SKM-1 treated with dmso at 0.1 percent for 144 hours (cell line): ENCODE measurements around the gene DUSP23.
A peak's percentile ranks its signal among the peaks of the same experiment; 100 is the strongest.

Experiments used
- DNase-seq: peaks from one replicate; lab custom pipeline; 2025; ENCODE audit not compliant: unreplicated experiment; lab: John Stamatoyannopoulos, UW

The DUSP23 gene

DNA sequence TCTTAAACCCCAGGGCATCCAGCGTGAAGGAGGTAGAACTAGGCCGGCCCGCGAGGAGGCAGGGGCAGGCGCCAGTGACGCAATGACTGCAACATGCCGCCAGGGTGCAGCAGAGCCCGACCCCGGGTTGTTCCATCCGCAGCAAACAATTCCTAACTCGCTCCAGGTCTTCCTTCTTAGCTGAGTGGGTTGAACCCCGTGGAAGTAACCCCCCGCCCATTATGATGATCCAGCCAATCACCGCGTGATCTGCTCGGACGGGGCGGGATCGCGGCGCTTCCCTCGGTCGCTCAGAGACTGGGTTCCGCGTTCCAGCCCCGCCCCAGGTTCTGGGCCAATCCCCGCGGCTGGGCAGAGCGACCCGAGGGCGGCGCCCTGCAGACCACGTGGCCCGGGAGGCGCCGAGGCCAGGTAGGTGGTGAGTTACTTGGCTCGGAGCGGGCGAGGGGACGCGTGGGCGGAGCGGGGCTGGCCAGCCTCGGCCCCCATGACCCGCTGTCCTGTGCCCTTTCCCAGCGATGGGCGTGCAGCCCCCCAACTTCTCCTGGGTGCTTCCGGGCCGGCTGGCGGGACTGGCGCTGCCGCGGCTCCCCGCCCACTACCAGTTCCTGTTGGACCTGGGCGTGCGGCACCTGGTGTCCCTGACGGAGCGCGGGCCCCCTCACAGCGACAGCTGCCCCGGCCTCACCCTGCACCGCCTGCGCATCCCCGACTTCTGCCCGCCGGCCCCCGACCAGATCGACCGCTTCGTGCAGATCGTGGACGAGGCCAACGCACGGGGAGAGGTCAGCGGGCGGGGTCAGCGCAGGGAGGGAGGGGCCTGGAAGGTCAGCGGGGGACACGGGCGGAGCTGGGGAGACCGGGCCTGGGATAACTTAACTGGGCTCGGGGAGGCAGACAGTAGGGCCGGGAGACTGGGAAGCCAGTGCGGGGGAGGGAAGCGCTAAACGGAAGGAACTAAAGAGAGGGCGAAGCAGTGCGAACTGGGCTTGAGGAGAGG lies at the start of gene DUSP23:
Gene DUSP23 (plus strand): TSS at position 380 of the 1,000 bp plus-strand sequence. CDS start 139 bp downstream, at position 519.
- DNase-seq: peak; percentile 100

DNA sequence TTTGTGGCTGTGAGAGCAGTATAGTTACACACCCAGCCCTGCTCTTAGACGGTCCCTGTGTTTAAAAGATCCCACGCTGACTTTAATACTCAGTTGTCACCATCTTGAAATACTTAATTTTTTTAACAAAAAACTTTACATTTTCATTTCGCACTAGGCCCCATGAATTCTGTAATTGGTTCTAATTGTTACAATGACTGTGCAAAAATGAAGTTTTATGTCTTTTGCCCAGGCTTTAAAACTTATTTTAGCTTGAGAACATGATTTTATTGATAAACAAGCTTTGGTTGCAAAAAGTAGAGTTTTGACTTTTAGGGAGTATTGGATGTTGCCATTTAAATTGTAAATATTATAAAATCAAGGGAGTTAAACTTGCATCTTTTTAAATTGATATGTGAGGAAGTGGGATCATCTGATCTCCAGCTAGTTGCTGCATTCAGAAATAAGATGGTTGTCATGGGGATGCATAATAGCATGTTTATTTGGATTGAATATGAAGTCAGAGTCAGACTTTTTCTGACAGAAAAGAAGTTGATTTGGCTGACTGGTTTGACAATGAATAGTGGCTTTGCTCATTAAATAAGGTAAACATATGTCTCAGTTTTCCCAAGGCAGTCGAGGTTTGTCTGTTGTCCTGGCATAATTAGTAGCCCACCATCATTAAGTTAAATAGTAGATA lies 43.4 kb upstream of the DUSP23 start:
- no peak for DNase-seq

DNA sequence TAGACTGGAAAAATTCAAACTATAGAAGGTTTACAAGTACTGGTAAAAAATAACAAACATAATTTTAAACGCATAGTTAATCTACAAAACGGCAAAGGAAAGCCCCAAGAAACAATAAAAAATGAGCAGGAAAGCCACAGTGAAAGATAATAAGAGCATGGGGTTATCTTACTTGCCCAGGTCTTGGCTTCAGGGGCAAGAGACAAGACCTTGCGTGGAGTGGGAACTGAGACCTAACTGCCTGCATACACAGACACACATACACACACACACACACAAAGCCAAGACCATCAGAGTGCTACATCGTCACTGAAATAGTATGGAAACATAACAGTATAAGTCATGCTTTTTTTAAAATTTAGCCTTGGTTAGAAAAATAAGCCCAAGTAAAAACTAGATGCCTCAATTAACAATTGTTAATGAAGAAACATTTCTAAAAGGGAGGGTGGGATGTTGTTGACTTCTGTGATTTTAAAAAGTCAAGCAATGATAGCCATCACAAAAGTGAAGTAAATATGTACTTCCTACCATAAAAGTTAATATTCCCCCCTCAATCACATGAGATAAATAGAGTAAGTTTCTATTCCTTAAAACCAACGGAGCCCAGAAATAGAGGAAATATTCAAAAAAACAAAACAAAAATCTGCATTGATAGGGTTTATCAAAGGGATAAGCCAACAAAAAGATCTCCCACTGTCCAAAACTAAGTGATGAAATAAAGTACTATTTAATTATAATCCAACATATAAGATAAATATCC lies 36.9 kb upstream of the DUSP23 start:
- DNase-seq: no peak

DNA sequence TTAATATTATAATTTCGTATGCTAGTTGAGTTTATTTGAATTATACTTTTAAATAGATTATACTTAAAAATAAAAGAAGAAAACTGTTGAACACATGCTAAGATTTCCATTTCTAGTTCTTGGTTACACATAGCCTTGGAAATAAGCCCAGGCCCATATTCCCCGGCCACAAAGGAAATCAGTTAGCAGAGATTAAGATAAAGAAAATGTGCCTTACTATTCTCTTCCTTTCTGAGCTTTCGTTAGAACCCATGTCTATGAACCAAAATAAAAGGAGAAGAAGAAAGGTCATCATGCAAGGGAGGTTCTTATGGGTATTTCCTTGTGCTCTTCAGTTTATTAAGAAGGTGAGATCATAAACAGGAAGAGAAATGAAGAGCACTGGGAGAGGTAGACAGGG lies 34.1 kb upstream of the DUSP23 start:
- no peak for DNase-seq

DNA sequence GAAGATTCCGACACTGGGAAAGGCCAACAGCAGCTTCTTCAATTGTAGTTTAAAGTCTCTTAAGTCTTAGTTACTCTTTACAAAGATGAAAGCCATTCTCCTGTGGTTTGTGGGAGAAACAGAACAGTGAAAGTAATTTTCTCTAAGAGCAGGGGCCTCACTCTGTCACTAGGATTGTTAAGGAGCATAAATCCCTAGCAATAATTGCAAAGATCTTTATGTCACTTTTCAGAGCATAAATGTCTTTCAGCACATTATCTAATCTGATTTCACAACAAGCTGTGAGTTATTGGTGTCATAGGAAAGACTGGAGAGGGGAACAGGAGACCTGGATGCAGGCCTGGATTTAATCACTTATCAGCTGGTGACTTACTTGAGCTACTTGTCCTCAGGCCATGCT lies 32.4 kb upstream of the DUSP23 start:
- DNase-seq: no peak

DNA sequence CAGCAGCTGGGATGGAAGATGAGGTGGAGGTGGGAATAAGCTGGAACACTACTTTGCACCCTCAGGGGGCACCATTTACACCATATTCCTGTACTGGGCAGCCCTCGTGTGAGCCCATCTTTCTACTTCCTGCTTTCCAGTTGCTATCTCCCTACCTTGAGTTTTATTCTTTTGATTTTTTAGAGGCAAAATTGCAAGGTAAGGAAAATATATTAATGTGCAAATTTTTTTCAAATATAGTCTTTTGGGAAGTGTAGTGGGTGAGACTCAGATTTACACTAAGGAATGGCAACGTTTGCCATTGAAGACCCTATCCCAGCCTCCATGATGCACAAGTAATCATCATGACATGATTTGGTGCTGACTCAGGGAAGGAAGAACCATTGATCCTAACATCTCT lies 31.1 kb upstream of the DUSP23 start:
- DNase-seq: no peak

DNA sequence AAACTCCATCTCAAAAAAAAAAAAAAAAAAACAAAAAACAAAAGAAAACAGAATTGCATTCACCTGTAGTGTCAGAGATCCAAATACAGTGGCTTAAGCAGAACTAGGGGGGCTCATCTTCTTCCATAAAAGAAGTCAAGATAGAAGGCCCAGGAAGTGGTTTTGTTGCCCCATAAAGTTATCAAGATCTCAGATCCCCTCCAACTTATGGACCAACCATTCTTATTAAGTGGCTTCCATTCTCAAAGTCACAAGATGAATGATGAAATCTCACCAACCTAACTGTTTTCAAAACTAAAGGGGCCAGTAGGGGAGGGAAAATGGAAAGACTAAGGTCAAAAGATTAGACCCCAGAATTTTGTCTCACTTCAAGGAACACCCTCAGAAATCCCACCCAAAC lies 30.1 kb upstream of the DUSP23 start:
- DNase-seq: no peak

DNA sequence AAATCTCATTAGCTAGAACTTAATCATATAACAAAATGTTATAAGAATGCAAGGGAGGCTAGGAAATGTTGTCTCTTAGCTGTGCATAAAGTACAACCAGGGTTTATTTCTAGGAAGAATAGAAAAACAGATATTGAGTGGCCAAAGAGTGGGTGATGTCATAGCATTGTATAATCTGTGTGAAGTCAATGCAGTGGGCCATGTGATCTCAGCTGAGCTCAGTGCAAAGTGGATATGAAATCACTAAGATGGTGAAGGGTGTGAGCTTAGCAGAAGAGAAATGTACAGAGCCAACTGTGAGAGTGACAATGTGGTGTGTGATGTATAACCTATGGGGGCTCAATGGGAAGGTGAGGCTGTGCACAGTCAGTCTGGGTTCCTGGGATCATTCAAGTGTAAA lies 29.7 kb upstream of the DUSP23 start:
- no peak for DNase-seq

DNA sequence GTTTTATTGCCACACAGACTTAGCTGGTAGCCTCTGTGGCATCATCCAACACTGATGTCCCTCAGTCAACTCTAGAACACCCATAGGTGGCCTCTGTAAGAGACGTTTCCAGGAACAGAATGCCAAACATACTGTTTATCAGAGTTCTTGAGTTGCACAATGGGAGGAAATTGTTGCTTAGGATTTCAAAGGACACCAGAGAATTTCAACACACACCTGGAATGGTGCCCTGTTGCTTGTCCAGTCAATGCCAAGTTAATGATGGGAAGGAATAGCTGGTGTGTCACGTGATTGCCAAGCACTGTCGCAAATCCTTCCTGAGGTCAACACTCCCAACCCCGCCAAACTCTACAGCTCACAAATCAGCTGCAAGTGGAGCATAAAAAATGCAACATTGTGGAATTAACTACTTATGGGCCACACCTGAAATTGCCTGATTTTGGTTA lies 28.6 kb upstream of the DUSP23 start:
- DNase-seq: no peak

DNA sequence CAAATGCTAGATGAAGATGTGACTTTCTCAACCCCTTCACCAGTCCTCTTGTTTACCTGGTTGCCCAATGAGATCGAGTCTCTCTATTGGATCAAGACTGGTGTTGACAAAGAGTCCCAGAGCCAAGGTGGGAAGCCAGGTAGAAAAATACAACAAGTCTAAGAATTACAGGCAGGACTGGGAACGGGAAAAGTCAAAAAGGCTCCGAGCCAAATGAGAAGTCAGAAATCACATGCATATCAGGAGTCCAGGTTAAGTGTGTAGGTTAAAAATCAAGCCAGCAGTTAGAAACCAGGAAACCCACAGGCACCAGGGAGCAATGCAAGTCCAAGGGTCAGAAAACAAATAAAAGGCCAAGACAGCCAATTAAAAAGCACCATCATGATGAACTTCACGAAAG lies 27.4 kb upstream of the DUSP23 start:
- DNase-seq: no peak

DNA sequence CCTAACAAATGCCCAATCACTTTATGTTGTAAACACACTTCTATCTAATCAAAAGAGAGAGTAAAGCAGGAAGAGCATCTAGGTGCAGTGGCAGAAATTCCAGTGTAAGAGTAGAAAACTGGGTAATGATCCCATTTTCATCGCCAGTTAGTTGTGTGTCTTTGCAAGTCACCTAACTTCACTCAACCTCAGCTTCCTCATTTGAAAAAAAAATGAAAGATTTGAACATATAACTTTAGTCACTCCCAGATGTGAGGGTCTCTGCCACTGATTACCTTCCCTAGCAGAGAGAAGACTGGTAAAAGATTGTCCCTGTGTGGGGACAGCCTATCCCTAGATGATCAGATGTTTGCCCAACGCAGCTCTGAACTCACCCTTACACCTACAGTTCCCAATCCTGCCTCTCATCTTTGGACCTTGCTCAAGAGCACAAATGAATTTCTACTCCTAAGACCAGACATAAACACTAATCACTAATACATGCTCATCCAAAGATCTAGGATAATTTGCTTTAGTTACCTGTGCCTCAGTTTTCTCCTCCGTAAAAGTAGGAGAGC lies 25.2 kb upstream of the DUSP23 start:
- DNase-seq: no peak

DNA sequence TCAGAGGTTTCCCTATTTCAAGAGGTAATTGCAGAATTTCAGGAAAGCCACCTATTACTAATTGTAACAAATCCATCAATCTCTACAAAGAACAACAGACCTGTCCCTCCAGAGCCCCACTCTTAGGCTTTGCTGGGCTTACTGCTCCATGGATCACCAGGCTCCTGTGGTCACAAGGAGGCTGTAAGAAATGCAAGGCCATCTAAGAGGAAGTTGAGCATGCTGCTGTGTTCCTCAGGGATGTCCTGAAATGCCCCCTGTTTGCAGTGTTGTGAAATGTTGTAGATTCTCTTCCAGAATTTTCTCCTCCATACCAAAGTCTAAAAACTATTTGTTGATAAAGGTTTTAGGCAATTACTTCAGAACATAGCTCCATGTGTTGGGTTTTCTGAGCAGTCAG lies 24.4 kb upstream of the DUSP23 start:
- peak; percentile 72 for DNase-seq

DNA sequence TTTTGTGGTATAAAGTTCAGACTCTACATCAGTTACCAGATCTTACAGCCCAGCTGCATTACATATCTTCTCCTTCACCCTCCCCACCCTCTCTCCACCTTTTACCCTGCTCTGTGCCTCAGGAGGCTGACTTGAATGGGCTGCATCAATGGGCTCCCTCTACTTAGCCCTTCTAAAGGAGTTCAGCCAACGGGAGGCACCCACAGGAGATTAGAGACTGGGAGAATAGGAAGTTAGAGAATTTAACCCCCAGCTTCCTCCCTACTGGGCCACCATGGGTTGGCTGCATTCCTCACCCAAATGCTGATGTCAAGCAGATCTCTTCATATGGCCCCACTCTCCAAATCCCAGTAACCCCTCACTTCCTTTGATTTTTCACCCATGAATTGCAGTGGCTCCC lies 17.1 kb upstream of the DUSP23 start:
- no peak for DNase-seq

DNA sequence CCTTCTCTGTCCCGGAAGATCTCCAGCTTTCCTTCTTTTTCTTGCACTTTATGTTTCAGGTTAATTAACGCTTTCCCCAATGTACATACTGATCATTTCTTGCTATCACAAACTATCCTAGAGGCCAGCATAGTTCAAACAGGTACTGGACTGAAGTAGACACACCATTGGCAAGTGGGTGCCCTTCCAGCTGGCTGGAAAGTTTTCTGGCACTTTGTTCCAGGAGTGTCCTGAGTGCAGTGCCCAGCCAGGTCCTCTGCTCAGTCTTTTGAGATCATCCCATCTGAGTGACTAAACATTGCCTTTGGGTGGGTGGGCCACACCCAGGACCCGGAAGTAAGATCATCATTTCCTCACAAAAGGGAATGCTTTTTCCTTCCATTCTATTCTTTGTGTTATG lies 15.0 kb upstream of the DUSP23 start:
- no peak for DNase-seq

DNA sequence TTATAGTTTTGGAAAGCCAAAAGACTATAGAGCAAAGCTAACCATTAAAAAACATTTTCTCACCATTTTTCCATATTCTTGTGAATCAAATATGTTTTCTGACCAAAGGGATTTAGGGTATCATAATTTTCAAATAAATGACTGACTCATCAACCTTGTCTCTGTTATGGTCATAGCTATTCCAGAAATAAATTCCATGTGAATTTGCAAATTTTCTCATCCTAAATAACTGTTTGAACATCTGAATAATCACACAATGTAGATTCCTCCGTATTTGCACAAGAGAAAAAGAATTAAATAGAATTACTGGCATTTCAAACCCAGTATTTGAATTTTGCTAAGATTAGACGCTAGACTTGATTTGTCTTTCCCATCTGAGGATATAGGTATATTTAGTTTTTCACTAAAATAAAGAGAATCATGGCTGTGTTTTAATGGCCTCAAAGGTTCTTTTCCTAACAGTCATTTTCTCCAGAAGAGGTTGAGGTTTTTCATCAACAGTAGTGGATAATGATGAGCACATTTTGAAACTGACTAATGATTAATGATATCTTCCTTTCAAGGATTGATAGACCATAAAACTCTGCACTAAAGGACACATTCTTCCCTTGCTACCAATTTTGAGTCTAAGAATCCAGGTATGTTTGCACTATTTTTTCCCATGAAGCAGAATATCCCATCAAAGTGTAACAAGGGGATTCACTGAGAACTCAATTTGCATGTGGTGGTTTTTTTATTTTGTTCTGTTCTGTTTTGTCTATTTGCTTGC lies 9.5 kb upstream of the DUSP23 start:
- no peak for DNase-seq

DNA sequence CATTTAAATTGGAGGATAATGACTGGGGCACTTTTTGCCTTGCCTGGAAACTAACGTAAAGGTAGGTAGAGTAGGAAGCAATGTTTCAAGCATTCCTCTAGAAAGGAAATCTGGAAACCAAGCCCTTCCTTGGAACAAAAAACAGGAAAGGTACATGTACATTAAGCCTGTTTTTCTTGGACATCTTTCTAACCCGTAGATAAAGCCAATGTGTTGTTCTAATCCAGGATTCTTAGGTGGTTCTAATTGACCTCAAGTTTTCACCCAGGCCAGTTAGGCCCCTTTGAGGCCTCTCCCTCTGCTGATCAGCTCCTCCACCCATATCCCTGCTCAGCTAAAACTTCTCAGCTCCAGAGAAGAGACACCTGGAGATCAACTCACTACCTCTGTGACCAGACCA lies 6.3 kb upstream of the DUSP23 start:
- DNase-seq: no peak

DNA sequence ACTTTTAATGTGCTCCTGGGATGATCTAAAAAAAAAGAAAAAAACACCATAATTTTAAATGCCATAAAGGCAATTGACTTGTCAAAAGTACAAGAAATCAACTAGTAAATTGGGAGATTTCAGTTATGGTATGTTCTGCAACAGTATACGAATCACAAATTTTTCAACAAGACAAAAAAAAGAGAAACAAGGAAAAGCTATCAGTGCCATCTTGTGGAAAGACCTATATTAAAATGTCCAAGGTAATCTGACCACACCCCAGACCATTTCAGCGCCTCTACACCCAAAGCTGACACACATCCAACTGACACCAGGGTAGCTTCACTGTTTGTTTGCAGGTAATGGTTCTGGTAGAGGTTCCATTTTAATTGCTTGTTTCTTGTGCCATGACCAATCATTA lies 5.0 kb upstream of the DUSP23 start:
- DNase-seq: no peak

DNA sequence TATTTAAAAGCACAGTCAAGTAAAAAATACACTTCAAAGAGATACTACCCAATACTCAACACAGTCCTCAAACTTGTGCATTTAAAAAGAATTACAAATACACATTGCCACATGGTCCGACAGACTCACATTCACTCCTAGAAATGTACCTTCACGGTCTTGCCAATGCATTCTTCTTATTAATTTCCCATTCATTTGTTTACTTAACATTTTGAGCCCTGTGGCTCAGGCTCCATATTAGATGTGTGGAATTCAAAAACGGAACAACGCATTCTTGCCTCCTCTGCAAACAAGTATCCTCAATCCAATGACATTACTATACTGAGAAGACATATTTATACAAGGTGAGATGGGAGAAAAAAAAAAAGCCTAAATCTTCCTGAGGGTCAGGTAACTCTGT lies 2.5 kb upstream of the DUSP23 start:
- DNase-seq: no peak

DNA sequence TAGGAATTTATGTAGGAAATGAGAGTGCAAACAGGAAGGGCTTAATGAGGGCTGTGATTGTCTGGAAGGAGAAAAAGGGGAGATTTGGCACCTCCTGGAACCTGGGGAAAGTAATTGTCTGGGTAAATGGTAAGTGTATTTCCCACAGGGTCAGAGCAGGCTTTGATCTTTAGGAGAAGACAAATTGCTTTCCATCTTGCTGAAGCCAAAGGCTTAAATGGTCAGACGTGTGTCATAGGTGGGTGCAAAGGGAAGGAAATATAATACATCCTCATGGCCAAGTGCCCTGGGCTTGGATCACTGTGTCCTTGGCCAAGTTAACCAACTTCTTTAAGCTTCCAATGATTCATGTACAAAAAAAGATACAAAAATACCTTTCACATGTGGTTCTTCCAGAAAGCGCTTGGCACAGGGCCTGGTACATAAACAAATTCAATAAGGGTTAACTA lies 1.3 kb upstream of the DUSP23 start:
- DNase-seq: no peak

DNA sequence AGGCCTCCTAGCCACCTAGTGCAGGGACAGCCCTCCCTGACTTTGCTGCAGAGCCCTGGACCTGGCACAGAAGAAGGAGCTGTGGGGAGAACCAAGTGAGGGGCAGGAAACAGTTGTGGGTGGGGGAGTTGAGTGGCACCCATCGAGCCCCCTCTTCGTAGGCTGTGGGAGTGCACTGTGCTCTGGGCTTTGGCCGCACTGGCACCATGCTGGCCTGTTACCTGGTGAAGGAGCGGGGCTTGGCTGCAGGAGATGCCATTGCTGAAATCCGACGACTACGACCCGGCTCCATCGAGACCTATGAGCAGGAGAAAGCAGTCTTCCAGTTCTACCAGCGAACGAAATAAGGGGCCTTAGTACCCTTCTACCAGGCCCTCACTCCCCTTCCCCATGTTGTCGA lies 1.2 kb downstream of the DUSP23 start:
- no peak for DNase-seq
